IMR-90 (cell line): Measurements from ENCODE around the gene SLC16A4. TPM values are rescaled to one million over a fixed set of nuclear protein-coding genes. Genes with fewer than 3 reads are reported as not detected.

Source experiments
- ATAC-seq: fragments of 200-7000 bp; cut with Tn5 transposase; 2 replicates; pipeline ENCODE4 v1.9.1; 2020; ENCODE audit warnings: low read depth, mild to moderate bottlenecking, moderate library complexity
- BruUV-seq: library from RNA; stranded (reverse); fragments of 400-500 nt; replicated peaks from 2 replicates; lab custom pipeline; 2021; lab: Mats Ljungman, UMichigan
- CTCF ChIA-PET: fragments of 300-600 bp; formaldehyde crosslinking; extraction: SDS; loops from one replicate; lab custom pipeline; 2021; ENCODE audit warnings: antibody characterized with exemption; lab: Yijun Ruan, JAX
- POLR2A ChIA-PET: fragments of 300-600 bp; sonication (Branson Sonifier 250); formaldehyde crosslinking; loops from one replicate; lab custom pipeline; 2022; ENCODE audit warnings: antibody characterized with exemption; ENCODE audit not compliant: unreplicated experiment; lab: Charles Lee
- DNase-seq: peaks from one replicate; pipeline ENCODE4 v3.0.0; 2013
- H2AFZ ChIP-seq: replicated peaks from 2 replicates; pipeline ENCODE3; 2013; ENCODE audit warnings: low read length, mild to moderate bottlenecking; ENCODE audit not compliant: poor library complexity
- H2AK5ac ChIP-seq: 2 replicates; pipeline ENCODE4 v1.6.1; 2013; ENCODE audit warnings: low read depth, low read length, inconsistent platforms
- H2AK9ac ChIP-seq: replicated peaks from 2 replicates; pipeline ENCODE3; 2013; ENCODE audit warnings: mild to moderate bottlenecking, low read depth, low read length, moderate library complexity; ENCODE audit not compliant: poor library complexity
- H2BK120ac ChIP-seq: 2 replicates; pipeline ENCODE4 v1.6.1; 2013; ENCODE audit warnings: low read depth, low read length, inconsistent platforms
- H2BK15ac ChIP-seq: 3 replicates; pipeline ENCODE4 v1.6.1; 2013; ENCODE audit warnings: low read depth, low read length, inconsistent platforms
- H2BK20ac ChIP-seq: 2 replicates; pipeline ENCODE4 v1.6.1; 2013; ENCODE audit warnings: low read depth, mild to moderate bottlenecking, inconsistent platforms, low read length, moderate library complexity
- H2BK5ac ChIP-seq: 2 replicates; pipeline ENCODE4 v1.6.1; 2013; ENCODE audit warnings: mild to moderate bottlenecking, low read depth, low read length, inconsistent platforms; ENCODE audit not compliant: poor library complexity, severe bottlenecking
- H3K14ac ChIP-seq: replicated peaks from 2 replicates; pipeline ENCODE4 v1.6.1; 2013; ENCODE audit warnings: low read depth, low read length, inconsistent platforms
- H3K18ac ChIP-seq: 2 replicates; pipeline ENCODE4 v1.6.1; 2013; ENCODE audit warnings: low read depth, low read length, control low read depth
- H3K23ac ChIP-seq: 2 replicates; pipeline ENCODE4 v1.6.1; 2013; ENCODE audit warnings: low read depth, low read length, inconsistent platforms
- H3K27ac ChIP-seq: 2 replicates; pipeline ENCODE4 v1.5.1; 2013; ENCODE audit warnings: mild to moderate bottlenecking, control low read depth, low read length; ENCODE audit not compliant: insufficient read depth
- H3K27me3 ChIP-seq: 2 replicates; pipeline ENCODE4 v1.6.1; 2013; ENCODE audit warnings: low read length; ENCODE audit not compliant: control insufficient read depth, insufficient read depth
- H3K36me3 ChIP-seq: 2 replicates; pipeline ENCODE4 v1.6.1; 2013; ENCODE audit warnings: low read length, mixed read lengths; ENCODE audit not compliant: control insufficient read depth, insufficient read depth
- H3K4ac ChIP-seq: 2 replicates; pipeline ENCODE4 v1.6.1; 2013; ENCODE audit warnings: low read depth, low read length, inconsistent platforms
- H3K4me1 ChIP-seq: 2 replicates; pipeline ENCODE4 v1.6.1; 2013; ENCODE audit warnings: low read length, mixed read lengths; ENCODE audit not compliant: control insufficient read depth, insufficient read depth
- H3K4me2 ChIP-seq: 2 replicates; pipeline ENCODE4 v1.6.1; 2013; ENCODE audit warnings: low read depth, mild to moderate bottlenecking, control low read depth, low read length, moderate library complexity
- H3K4me3 ChIP-seq: 2 replicates; pipeline ENCODE4 v1.5.1; 2013; ENCODE audit warnings: low read depth, mild to moderate bottlenecking, control low read depth, low read length, moderate library complexity; ENCODE audit not compliant: insufficient read depth
- H3K56ac ChIP-seq: 2 replicates; pipeline ENCODE4 v1.6.1; 2013; ENCODE audit warnings: low read length, inconsistent platforms; ENCODE audit not compliant: insufficient read depth; ENCODE audit errors: extremely low read depth
- H3K79me1 ChIP-seq, 2 experiments: 2 replicates each; pipeline ENCODE4 v1.6.1; 2013; ENCODE audit warnings: low read length in 2 of 2, inconsistent platforms in 1 of 2, low read depth in 1 of 2
- H3K9ac ChIP-seq: 2 replicates; pipeline ENCODE4 v1.6.1; 2013; ENCODE audit warnings: low read depth, low read length, control low read depth
- H3K9me1 ChIP-seq: 2 replicates; pipeline ENCODE4 v1.6.1; 2013; ENCODE audit warnings: low read length, inconsistent platforms; ENCODE audit not compliant: insufficient read depth
- H3K9me3 ChIP-seq: 2 replicates; pipeline ENCODE4 v1.6.1; 2013; ENCODE audit warnings: low read length; ENCODE audit not compliant: control insufficient read depth, insufficient read depth
- H4K20me1 ChIP-seq: 2 replicates; pipeline ENCODE4 v1.6.1; 2013; ENCODE audit warnings: low read length, inconsistent platforms; ENCODE audit not compliant: insufficient read depth
- H4K5ac ChIP-seq: 2 replicates; pipeline ENCODE4 v1.6.1; 2013; ENCODE audit warnings: mild to moderate bottlenecking, low read depth, low read length, control low read depth
- H4K8ac ChIP-seq, 2 experiments: 2 replicates each; pipeline ENCODE4 v1.6.1; 2013; ENCODE audit warnings: low read depth in 2 of 2, low read length in 2 of 2, control low read depth in 1 of 2, inconsistent platforms in 1 of 2
- H4K91ac ChIP-seq: 2 replicates; pipeline ENCODE4 v1.6.1; 2013; ENCODE audit warnings: low read depth, low read length, inconsistent platforms; ENCODE audit not compliant: insufficient read depth
- BHLHE40 ChIP-seq: fragments of 150-350 bp; IDR thresholded peaks from 2 replicates; pipeline ENCODE4 v1.6.1; 2016; ENCODE audit warnings: mild to moderate bottlenecking, low read depth, low read length
- CEBPB ChIP-seq: IDR thresholded peaks from 2 replicates; pipeline ENCODE4 v1.6.1; 2012; ENCODE audit warnings: low read depth, low read length, improper control_type of control experiment
- CHD1 ChIP-seq: IDR thresholded peaks from 2 replicates; pipeline ENCODE4 v1.6.1; 2012; ENCODE audit warnings: low read depth, low read length, improper control_type of control experiment
- CTCF ChIP-seq: conservative IDR thresholded peaks from 2 replicates; pipeline ENCODE4 v1.5.1; 2012; ENCODE audit warnings: mild to moderate bottlenecking, low read depth, low read length, improper control_type of control experiment
- ELK1 ChIP-seq: fragments of 150-350 bp; IDR thresholded peaks from 2 replicates; pipeline ENCODE4 v1.6.1; 2016; ENCODE audit warnings: low read depth, mild to moderate bottlenecking, low read length, moderate library complexity, borderline replicate concordance
- FOS ChIP-seq: fragments of 150-350 bp; IDR thresholded peaks from 2 replicates; pipeline ENCODE4 v1.6.1; 2016; ENCODE audit warnings: low read depth, low read length
- MAFK ChIP-seq: IDR thresholded peaks from 2 replicates; pipeline ENCODE4 v1.6.1; 2012; ENCODE audit warnings: low read depth, low read length, improper control_type of control experiment
- MAZ ChIP-seq: IDR thresholded peaks from 2 replicates; pipeline ENCODE4 v1.6.1; 2012; ENCODE audit warnings: low read depth, mild to moderate bottlenecking, low read length, improper control_type of control experiment, moderate library complexity, borderline replicate concordance
- MXI1 ChIP-seq: IDR thresholded peaks from 2 replicates; pipeline ENCODE4 v1.6.1; 2012; ENCODE audit warnings: low read depth, mild to moderate bottlenecking, low read length, moderate library complexity, borderline replicate concordance
- NFE2L2 ChIP-seq: fragments of 150-350 bp; IDR thresholded peaks from 2 replicates; pipeline ENCODE4 v1.6.1; 2016; ENCODE audit warnings: low read depth, mild to moderate bottlenecking, low read length
- POLR2A ChIP-seq: IDR thresholded peaks from 2 replicates; pipeline ENCODE4 v1.6.1; 2012; ENCODE audit warnings: mild to moderate bottlenecking, low read depth, low read length
- RAD21 ChIP-seq: IDR thresholded peaks from 2 replicates; pipeline ENCODE4 v1.6.1; 2012; ENCODE audit warnings: low read length, improper control_type of control experiment
- RCOR1 ChIP-seq: IDR thresholded peaks from 2 replicates; pipeline ENCODE4 v1.6.1; 2012; ENCODE audit warnings: mild to moderate bottlenecking, low read length, improper control_type of control experiment; ENCODE audit not compliant: insufficient replicate concordance
- RFX5 ChIP-seq: IDR thresholded peaks from 2 replicates; pipeline ENCODE4 v1.8.0; 2012; ENCODE audit warnings: low read depth, mild to moderate bottlenecking, low read length, moderate library complexity
- SMC3 ChIP-seq: fragments of 150-350 bp; IDR thresholded peaks from 2 replicates; pipeline ENCODE4 v1.6.1; 2016; ENCODE audit warnings: low read depth, mild to moderate bottlenecking, antibody characterized with exemption, low read length, moderate library complexity
- USF2 ChIP-seq: fragments of 150-350 bp; IDR thresholded peaks from 2 replicates; pipeline ENCODE4 v1.6.1; 2017; ENCODE audit warnings: mild to moderate bottlenecking, antibody characterized with exemption, low read length, low read depth
- WGBS, 2 experiments: methylation state at CpG; one replicate each; pipeline versions ENCODE4 v1.1.5 to v1.1.7; 2013; ENCODE audit warnings: missing lambda C conversion rate in 2 of 2; ENCODE audit not compliant: insufficient read length in 1 of 2; ENCODE audit errors: extremely low coverage in 2 of 2; 5-methylcytosine and 5-hydroxymethylcytosine counted together
- dilution Hi-C: fragments of 300-500 bp; cut with HindIII; formaldehyde crosslinking; loops from one replicate; pipeline ENCODE4 v1.14.3; 2018; ENCODE audit warnings: low sequenced_read_pairs; ENCODE audit not compliant: unreplicated experiment
- in situ Hi-C: fragments of 300-500 bp; cut with MboI; formaldehyde crosslinking; loops from 3 replicates; pipeline ENCODE4 v1.14.3; 2019; ENCODE audit warnings: low sequenced_read_pairs, inconsistent platforms, mixed read lengths
- intact Hi-C: fragments of 100-400 bp; cut with micrococcal nuclease; formaldehyde crosslinking; loops from 2 replicates; pipeline ENCODE4 v1.10.0; 2022
- polyA plus RNA-seq, 3 experiments: library from polyadenylated mRNA; depleted of rRNA; stranded (reverse); fragments of >200 nt; gene quantifications; 2 replicates each; pipeline ENCODE4 v1.2.3, GENCODE V29; 2012; ENCODE audit warnings: low replicate concordance in 1 of 3
- total RNA-seq: library from RNA; depleted of rRNA; stranded (reverse); fragments of >200 nt; gene quantifications from 2 replicates; pipeline ENCODE4 v1.2.3, GENCODE V29; 2012

Gene SLC16A4
- total and polyA plus RNA-seq, 2 of the 4 experiments (the other 2 are of a cell fraction) = 27.7 to 65.2 TPM

- intact Hi-C loops (no loop called here), dilution Hi-C loops (no loop called here), in situ Hi-C loops (no loop called here)
- Histone ChIP-seq H2BK5ac (no peak overlapping the region), H4K20me1 (no peaks in the 10 kb centered on the region), H2BK120ac (no peak overlapping the region), H3K14ac (no peak overlapping the region), H3K56ac (no peak overlapping the region), H2BK20ac (no peak overlapping the region), H3K4me1 (peaks cover 2% of the 10 kb centered on the region; the same call in 1 of the 2 replicates), H4K5ac (no peak overlapping the region), H3K4me3 (no peak overlapping the region), H3K9ac (no peak overlapping the region), H2AK9ac (no peak overlapping the region), H4K8ac (no peak overlapping the region), H3K27ac (no peak overlapping the region), H3K36me3 (peaks cover 3% of the 10 kb centered on the region; the same call in 1 of the 2 replicates), H3K9me1 (no peaks in the 10 kb centered on the region), H3K18ac (no peak overlapping the region), H3K23ac (no peak overlapping the region), H4K91ac (no peak overlapping the region), H2AFZ (no peak overlapping the region), H3K4me2 (no peak overlapping the region), H2BK15ac (no peak overlapping the region), H3K9me3 (no peaks in the 10 kb centered on the region), H3K27me3 (no peaks in the 10 kb centered on the region), H3K79me1 (peaks cover 9 to 25% of the 10 kb centered on the region in 2 experiments), H3K4ac (no peak overlapping the region), H2AK5ac (no peak overlapping the region)
- no peak for ATAC-seq
- TF ChIP-seq CHD1 = no peak
- TF ChIP-seq MXI1 = no peak
- TF ChIP-seq MAFK = no peak
- TF ChIP-seq USF2 = no peak
- no peak for TF ChIP-seq FOS
- no peak for TF ChIP-seq RFX5
- TF ChIP-seq CTCF = no peak
- TF ChIP-seq SMC3 = no peak
- no peak for TF ChIP-seq CEBPB
- no peak for TF ChIP-seq MAZ
- no peak for TF ChIP-seq POLR2A
- TF ChIP-seq ELK1 = no peak
- TF ChIP-seq RAD21 = no peak
- no peak for TF ChIP-seq NFE2L2
- no peak for TF ChIP-seq BHLHE40
- no peak for TF ChIP-seq RCOR1
- CTCF ChIA-PET = interaction anchor here (1.7 to 2.6 kb wide), 2 partner anchors 51 to 87 kb away, joined by 8 to 13 read pairs; no protein-coding TSS in a partner anchor
- BruUV-seq = no TSS peak
- no peak for DNase-seq
- WGBS, 2 experiments = 94% methylated on average over 3 of the region's 6 CpGs; no CpG with 5 or more reads in 1 of the 2 experiments
- POLR2A ChIA-PET = no interaction called here
These were observed 18.5 kb upstream of the SLC16A4 start for GRCh38 chr1:110409316-110409715.
